A375 (cell line): ENCODE measurements around the gene NTRK1. TPM values are rescaled to one million over a fixed set of nuclear protein-coding genes. Genes with fewer than 3 reads are reported as not detected.

ENCODE experiments used
- total RNA-seq: library from RNA; depleted of rRNA; stranded (reverse); fragments of >200 nt; shearing (Covaris generic); gene quantifications from 2 replicates; pipeline ENCODE4 v1.2.3, GENCODE V29; 2014; rRNA removed

The NTRK1 gene
- 0.91 and 1.1 TPM in 2 replicates for total RNA-seq

GRCh38 chr1:156860628-156861423 is at the start of gene NTRK1:
NTRK1 (plus strand) TSS chr1:156860865; CDS start chr1:156860935, 70 bp downstream.

GRCh38 chr1:156816561-156817328 is 43.9 kb upstream of the NTRK1 start, which contains the start of gene SH2D2A:
SH2D2A (minus strand) TSS chr1:156816848; CDS start chr1:156816708, 140 bp downstream.

DNA sequence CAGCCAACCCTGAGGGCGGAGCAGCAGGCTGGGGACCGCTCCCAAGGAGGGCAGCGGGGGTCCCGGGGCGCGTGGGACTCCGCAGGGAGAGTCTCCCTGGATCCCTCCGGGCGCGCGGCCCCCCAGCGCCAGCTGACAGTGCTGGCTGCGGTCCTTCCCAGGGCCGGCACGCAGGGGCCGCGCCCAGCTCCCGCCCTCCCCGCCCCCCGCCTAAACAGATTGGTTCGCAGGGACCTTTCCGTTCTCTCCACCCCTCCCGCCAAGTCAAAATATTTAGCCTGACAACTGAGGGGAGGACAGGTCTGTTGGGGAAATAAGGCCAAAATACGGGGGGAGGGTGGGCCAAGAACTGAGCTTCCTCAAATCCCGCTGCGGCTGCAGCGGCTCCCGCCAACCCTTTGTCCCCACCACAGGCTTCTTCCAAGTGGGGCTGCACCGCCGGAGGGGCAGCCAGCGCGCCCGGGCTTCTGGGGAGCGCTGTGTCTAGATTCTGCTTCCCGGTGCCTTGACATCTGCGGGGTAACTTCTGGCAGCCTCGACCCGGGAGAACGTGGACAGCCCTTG is 1.6 kb upstream of the NTRK1 start, which contains the start of gene INSRR:
INSRR (minus strand) TSS at position 159 of the 564 bp plus-strand sequence. CDS start 496 bp downstream, outside the sequence.

DNA sequence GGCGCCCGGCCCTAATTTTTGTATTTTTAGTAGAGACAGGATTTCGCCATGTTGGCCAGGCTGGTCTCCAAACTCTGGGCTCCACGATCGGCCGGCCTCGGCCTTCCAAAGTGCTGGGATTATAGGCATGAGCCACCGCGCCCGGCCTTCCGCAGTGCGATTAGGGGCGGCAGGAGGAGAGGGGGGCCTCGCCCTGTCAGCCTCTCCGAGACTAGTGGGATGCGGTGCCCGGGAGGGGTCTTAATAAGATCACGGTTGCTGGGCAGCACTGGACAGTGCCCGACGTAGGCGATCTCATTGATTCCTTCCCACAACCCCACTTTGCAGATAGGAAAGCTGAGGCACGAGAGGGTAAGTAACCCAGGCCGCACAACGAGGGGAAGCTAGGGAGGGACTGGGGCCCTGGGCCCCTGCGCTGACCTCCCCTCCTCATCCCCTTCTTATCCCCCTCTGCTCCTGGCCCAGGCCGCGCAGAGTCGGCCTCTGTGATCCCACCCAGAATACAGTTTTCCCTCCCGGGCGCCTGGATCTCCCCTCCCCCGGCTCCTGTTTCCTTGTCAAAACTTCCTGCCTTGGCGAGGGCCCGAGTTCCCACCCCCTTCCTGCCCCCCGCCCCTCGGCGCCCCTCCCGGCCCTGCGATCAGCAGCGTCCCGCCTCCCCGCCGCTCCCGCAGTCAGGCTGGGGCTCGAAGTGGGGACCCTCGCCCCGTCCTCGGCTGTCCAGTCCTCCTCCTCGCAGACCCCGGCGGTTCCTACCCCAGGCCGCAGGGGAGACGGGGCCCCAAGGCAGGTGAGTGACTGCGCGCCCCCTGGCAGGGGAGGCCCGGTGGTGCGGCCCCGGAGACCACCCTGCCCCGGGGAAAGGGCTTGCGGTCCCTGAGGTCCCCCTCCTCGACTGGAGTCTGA is 32.6 kb downstream of the NTRK1 start, which contains the start of gene PEAR1:
PEAR1 (plus strand) TSS at position 671 of the 906 bp plus-strand sequence. CDS start 10,209 bp downstream, outside the sequence.

DNA sequence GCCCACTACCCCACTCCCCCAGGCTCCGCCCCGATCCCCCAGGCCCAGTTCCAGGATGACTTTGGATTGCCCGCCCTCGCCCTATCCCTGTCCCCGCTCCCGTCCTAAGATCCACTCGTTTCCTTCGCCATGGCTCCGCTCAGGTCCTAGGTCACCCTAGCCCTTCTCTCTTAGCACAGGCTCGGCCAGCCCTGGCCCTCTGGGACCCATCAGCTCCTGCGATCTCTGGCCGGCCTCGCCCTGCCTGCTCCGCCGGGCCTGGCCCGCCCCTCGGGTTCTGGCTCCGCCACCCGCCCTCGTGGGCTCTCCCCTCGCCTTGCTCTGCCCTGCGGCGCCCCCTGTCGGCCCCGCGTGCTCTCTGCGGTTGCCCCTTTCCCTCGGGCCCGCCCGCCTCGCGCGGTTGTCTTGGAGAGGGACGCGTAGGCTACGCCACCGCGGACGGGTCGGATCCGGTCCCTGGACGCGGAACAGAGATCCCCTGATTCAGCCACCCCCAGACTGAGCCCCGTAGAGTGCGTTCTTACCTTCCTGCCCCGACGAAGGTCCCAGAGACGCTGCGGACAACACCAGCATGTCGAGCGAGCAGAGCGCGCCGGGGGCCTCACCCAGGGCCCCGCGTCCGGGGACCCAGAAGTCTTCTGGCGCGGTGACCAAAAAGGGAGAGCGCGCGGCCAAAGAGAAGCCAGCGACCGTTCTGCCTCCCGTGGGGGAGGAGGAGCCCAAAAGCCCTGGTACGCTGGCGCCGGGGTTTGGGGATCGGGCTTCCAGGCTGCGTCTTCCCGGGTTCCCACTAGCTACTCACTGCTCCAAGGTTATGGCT is 59.8 kb downstream of the NTRK1 start, which contains the start of gene LRRC71:
LRRC71 (plus strand) TSS at position 400 of the 820 bp plus-strand sequence; CDS start at position 572, 172 bp downstream.

Other genes with a start within 250 kb of the NTRK1 start
- gene HAPLN2, start 241.4 kb upstream of the NTRK1 start, total RNA-seq: not detected in 2 replicates
- not detected in 2 replicates for gene BCAN, start 218.7 kb upstream of the NTRK1 start, total RNA-seq
- gene NES, start 183.5 kb upstream of the NTRK1 start, total RNA-seq: 47.5 and 50.1 TPM in 2 replicates
- gene CRABP2, start 155.3 kb upstream of the NTRK1 start, total RNA-seq: 1.8 and 2.6 TPM in 2 replicates
- gene METTL25B, start 132.4 kb upstream of the NTRK1 start, total RNA-seq: 28.6 and 47.5 TPM in 2 replicates
- 44.0 and 46.3 TPM in 2 replicates for gene ISG20L2, start 132.1 kb upstream of the NTRK1 start, total RNA-seq
- gene MRPL24, start 119.8 kb upstream of the NTRK1 start, total RNA-seq: 263 and 271 TPM in 2 replicates
- gene HDGF, start 109.2 kb upstream of the NTRK1 start, total RNA-seq: 661 and 664 TPM in 2 replicates
- gene PRCC, start 93.3 kb upstream of the NTRK1 start, total RNA-seq: 71.5 and 86.6 TPM in 2 replicates
- 1.0 and 1.8 TPM in 2 replicates for gene SH2D2A, start 44.0 kb upstream of the NTRK1 start, total RNA-seq
- gene INSRR, start 1.7 kb upstream of the NTRK1 start, total RNA-seq: 0.05 TPM in 1 of 2 replicates, not detected in the other
- 0.49 and 1.7 TPM in 2 replicates for gene PEAR1, start 32.9 kb downstream of the NTRK1 start, total RNA-seq
- not detected in 2 replicates for gene LRRC71, start 59.8 kb downstream of the NTRK1 start, total RNA-seq
- gene ARHGEF11, start 184.9 kb downstream of the NTRK1 start, total RNA-seq: 35.0 and 50.0 TPM in 2 replicates
- gene ETV3L, start 238.9 kb downstream of the NTRK1 start, total RNA-seq: not detected in 2 replicates